Loucy (cell line): ENCODE measurements around the gene PPP1R3D.

Experiments
- H2AFZ ChIP-seq: fragments of 200-600 bp; sonication (generic); 2 replicates; pipeline ENCODE4 v1.6.0; 2016; ENCODE audit warnings: antibody characterized with exemption, mild to moderate bottlenecking, low read length, moderate library complexity
- H3F3A ChIP-seq: fragments of 200-600 bp; 2 replicates; pipeline ENCODE4 v1.6.0; 2016; ENCODE audit warnings: antibody characterized with exemption, low read depth, mild to moderate bottlenecking
- H3K27me3 ChIP-seq: fragments of 200-600 bp; sonication (generic); 2 replicates; pipeline ENCODE4 v1.6.1; 2014; ENCODE audit warnings: low read length, mild to moderate bottlenecking; ENCODE audit not compliant: insufficient read depth, poor library complexity, severe bottlenecking
- H3K36me3 ChIP-seq: fragments of 200-600 bp; sonication (generic); 2 replicates; pipeline ENCODE4 v1.6.1; 2016; ENCODE audit warnings: low read length; ENCODE audit not compliant: insufficient read depth
- H3K4me1 ChIP-seq: fragments of 200-600 bp; sonication (generic); 2 replicates; pipeline ENCODE4 v1.5.1; 2014; ENCODE audit warnings: low read length, mild to moderate bottlenecking; ENCODE audit not compliant: insufficient read depth, poor library complexity, severe bottlenecking
- H3K4me2 ChIP-seq: fragments of 200-600 bp; sonication (generic); 2 replicates; pipeline ENCODE4 v1.6.0; 2014; ENCODE audit warnings: antibody characterized with exemption, low read length, low read depth, mild to moderate bottlenecking; ENCODE audit not compliant: poor library complexity, severe bottlenecking
- H3K4me3 ChIP-seq: fragments of 200-600 bp; sonication (generic); 2 replicates; pipeline ENCODE4 v1.5.1; 2014; ENCODE audit warnings: low read length, mild to moderate bottlenecking, mixed read lengths; ENCODE audit not compliant: poor library complexity, severe bottlenecking
- H3K79me2 ChIP-seq: fragments of 200-600 bp; sonication (generic); 2 replicates; pipeline ENCODE4 v1.6.1; 2014; ENCODE audit warnings: low read length; ENCODE audit not compliant: insufficient read depth
- H3K9ac ChIP-seq: fragments of 200-600 bp; sonication (generic); 2 replicates; pipeline ENCODE4 v1.6.0; 2014; ENCODE audit warnings: mild to moderate bottlenecking, low read depth, low read length, moderate library complexity; ENCODE audit not compliant: poor library complexity, severe bottlenecking
- H3K9me2 ChIP-seq: fragments of 200-600 bp; sonication (generic); replicated peaks from 2 replicates; pipeline ENCODE4 v1.6.1; 2016; ENCODE audit warnings: low read depth, low read length, mixed read lengths
- H3K9me3 ChIP-seq: fragments of 200-600 bp; sonication (generic); 2 replicates; pipeline ENCODE4 v1.6.1; 2014; ENCODE audit warnings: mild to moderate bottlenecking, antibody characterized with exemption, low read length, low read depth; ENCODE audit not compliant: insufficient read depth
- H4K20me1 ChIP-seq: fragments of 200-600 bp; sonication (generic); 2 replicates; pipeline ENCODE4 v1.6.0; 2014; ENCODE audit warnings: antibody characterized with exemption, low read length, mild to moderate bottlenecking; ENCODE audit not compliant: insufficient read depth, poor library complexity, severe bottlenecking
- EZH2phosphoT487 ChIP-seq: fragments of 200-600 bp; IDR thresholded peaks from 2 replicates; pipeline ENCODE4 v1.6.1; 2018; ENCODE audit warnings: antibody characterized with exemption, mild to moderate bottlenecking, moderate library complexity, borderline replicate concordance
- TF ChIP-seq, protein P1 (sequence below): fragments of 200-600 bp; sonication (generic); conservative IDR thresholded peaks from 2 replicates; pipeline ENCODE4 v1.5.1; 2014; ENCODE audit warnings: mild to moderate bottlenecking, antibody characterized with exemption, low read length

The PPP1R3D gene

DNA sequence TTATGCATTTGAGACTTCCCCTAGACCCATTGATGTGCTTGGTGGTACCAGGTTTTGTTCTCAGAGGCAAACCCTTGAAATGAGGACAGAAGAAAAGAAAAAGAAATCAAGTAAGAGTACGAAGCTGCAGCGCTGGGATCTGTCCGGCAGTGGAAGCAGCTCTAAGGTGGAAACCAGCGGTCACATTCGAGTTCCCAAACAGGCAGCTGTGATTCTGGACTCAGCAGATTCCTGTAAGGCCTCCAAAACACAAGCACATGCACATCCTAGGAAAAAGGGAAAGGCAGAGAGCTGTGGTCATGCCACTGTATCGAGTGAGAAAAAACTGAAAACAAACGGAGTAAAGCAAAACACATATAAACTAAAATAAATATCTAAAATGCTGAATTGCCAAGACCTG lies 4.6 kb upstream of the PPP1R3D start:
- peaks cover 20% of the 10 kb centered on the region; the same call in 1 of the 2 replicates for H3K36me3 ChIP-seq
- no peaks in the 10 kb centered on the region for H3F3A ChIP-seq
- H3K4me1 ChIP-seq, result peaks cover 35% of the 10 kb centered on the region
- no peaks in the 10 kb centered on the region for H3K27me3 ChIP-seq
- H3K9me3 ChIP-seq, result no peaks in the 10 kb centered on the region
- H3K4me2 ChIP-seq, result no peak overlapping the region
- H2AFZ ChIP-seq, result no peak overlapping the region
- H3K9ac ChIP-seq, result no peak overlapping the region
- H3K9me2 ChIP-seq, result no peaks in the 10 kb centered on the region
- TF ChIP-seq EZH2phosphoT487, result no peak
- TF ChIP-seq, protein P1, sequence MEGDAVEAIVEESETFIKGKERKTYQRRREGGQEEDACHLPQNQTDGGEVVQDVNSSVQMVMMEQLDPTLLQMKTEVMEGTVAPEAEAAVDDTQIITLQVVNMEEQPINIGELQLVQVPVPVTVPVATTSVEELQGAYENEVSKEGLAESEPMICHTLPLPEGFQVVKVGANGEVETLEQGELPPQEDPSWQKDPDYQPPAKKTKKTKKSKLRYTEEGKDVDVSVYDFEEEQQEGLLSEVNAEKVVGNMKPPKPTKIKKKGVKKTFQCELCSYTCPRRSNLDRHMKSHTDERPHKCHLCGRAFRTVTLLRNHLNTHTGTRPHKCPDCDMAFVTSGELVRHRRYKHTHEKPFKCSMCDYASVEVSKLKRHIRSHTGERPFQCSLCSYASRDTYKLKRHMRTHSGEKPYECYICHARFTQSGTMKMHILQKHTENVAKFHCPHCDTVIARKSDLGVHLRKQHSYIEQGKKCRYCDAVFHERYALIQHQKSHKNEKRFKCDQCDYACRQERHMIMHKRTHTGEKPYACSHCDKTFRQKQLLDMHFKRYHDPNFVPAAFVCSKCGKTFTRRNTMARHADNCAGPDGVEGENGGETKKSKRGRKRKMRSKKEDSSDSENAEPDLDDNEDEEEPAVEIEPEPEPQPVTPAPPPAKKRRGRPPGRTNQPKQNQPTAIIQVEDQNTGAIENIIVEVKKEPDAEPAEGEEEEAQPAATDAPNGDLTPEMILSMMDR, result no peak
- H3K79me2 ChIP-seq, result peaks cover 24% of the 10 kb centered on the region
- H4K20me1 ChIP-seq, result no peaks in the 10 kb centered on the region
- H3K4me3 ChIP-seq, result no peak overlapping the region

DNA sequence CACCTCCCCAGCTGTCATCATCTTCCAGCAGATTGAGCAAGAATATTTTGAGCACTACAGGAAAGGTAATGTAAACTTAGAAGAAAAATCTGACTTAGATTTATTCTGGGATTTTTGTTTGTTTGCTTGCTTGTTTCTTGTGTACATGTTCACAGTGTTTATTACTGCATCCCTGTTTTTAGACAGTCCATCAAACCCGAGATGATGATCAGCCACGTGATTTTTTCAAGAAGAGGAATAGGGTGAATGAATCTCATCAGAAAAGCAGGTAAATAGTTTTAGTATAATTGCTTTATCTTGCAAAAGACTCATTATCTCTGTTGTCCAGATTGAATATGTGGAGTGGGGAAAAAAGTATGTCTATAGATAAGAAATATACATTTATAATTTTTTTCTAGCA lies 2.1 kb upstream of the PPP1R3D start:
- Histone ChIP-seq H3K9me2 (no peaks in the 10 kb centered on the region), H3K4me1 (peaks cover 42% of the 10 kb centered on the region), H3K27me3 (no peaks in the 10 kb centered on the region), H2AFZ (no peak overlapping the region), H3K9ac (peak overlapping the region; percentile 81), H3K36me3 (peaks cover 20% of the 10 kb centered on the region; the same call in 1 of the 2 replicates), H3K4me2 (peak overlapping the region; percentile 80), H3F3A (0 out of 2 replicates have a peak, but pooled peaks cover 2% of the 10 kb centered on the region), H4K20me1 (no peaks in the 10 kb centered on the region), H3K4me3 (peak overlapping the region; percentile 81), H3K79me2 (peaks cover 34% of the 10 kb centered on the region), H3K9me3 (no peaks in the 10 kb centered on the region)
- TF ChIP-seq, protein P1, result no peak
- TF ChIP-seq EZH2phosphoT487, result no peak

DNA sequence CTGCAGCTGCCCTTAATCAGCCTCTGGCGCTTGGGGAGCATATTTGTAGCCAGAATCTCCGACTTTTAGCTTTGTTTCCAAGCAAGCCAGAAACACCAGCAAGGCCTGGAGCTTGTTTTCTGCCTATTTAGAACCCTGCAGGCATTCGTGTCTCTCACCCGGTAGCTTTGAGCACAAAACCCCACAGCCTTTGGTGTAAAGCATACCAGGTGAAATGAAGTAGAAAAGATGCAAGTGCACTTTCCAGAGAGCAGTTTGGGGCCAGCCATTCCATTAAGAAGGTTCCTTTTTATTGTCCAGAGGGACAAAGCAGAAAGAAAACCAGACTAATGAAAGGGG lies 820 bp upstream of the PPP1R3D start:
- Histone ChIP-seq H2AFZ (peak overlapping the region; percentile 88), H3K79me2 (peaks cover 34% of the 10 kb centered on the region), H3K27me3 (no peaks in the 10 kb centered on the region), H4K20me1 (no peaks in the 10 kb centered on the region), H3K9me2 (no peaks in the 10 kb centered on the region), H3K4me2 (peak overlapping the region; percentile 80), H3K9ac (peak overlapping the region; percentile 81), H3F3A (0 out of 2 replicates have a peak, but pooled peaks cover 2% of the 10 kb centered on the region), H3K4me1 (peaks cover 41% of the 10 kb centered on the region), H3K36me3 (peaks cover 20% of the 10 kb centered on the region; the same call in 1 of the 2 replicates), H3K4me3 (peak overlapping the region; percentile 81), H3K9me3 (no peaks in the 10 kb centered on the region)
- TF ChIP-seq, protein P1, result no peak
